WTC11 (cell line): ENCODE results near the gene IGF2BP3. TPM values are rescaled to one million over a fixed set of nuclear protein-coding genes. Genes with fewer than 3 reads are reported as not detected.

ENCODE experiments used
- ATAC-seq: fragments of 200-7000 bp; cut with Tn5 transposase; 2 replicates; pipeline ENCODE4 v1.10.0; 2021; ENCODE audit warnings: mild to moderate bottlenecking, moderate library complexity
- CTCF ChIA-PET: fragments of 300-600 bp; sonication (Branson Sonifier 250); formaldehyde crosslinking; loops from one replicate; lab custom pipeline; 2021; ENCODE audit warnings: antibody characterized with exemption; lab: Charles Lee
- POLR2A ChIA-PET: fragments of 350-600 bp; sonication (Branson Sonifier 250); formaldehyde crosslinking; loops from one replicate; lab custom pipeline; 2021; ENCODE audit warnings: antibody characterized with exemption; lab: Charles Lee
- DNase-seq: peaks from one replicate; pipeline ENCODE4 v3.0.0; 2021; ENCODE audit warnings: low spot score
- H3K27ac Mint-ChIP-seq: 2 replicates; pipeline ENCODE4 v1.8.0; 2021; ENCODE audit warnings: mixed read lengths
- H3K27me3 Mint-ChIP-seq: 2 replicates; pipeline ENCODE4 v1.8.0; 2021; ENCODE audit warnings: low read depth, mild to moderate bottlenecking, moderate library complexity, mixed read lengths
- H3K36me3 Mint-ChIP-seq: 2 replicates; pipeline ENCODE4 v1.8.0; 2021; ENCODE audit warnings: mixed read lengths
- H3K4me1 Mint-ChIP-seq: 2 replicates; pipeline ENCODE4 v1.8.0; 2022; ENCODE audit warnings: mixed read lengths
- H3K4me3 Mint-ChIP-seq: 2 replicates; pipeline ENCODE4 v1.8.0; 2021; ENCODE audit warnings: mild to moderate bottlenecking, moderate library complexity, mixed read lengths
- H3K9me3 Mint-ChIP-seq: 2 replicates; pipeline ENCODE4 v1.8.0; 2021; ENCODE audit warnings: mixed read lengths
- ATF1 ChIP-seq: sonication (generic); formaldehyde crosslinking; IDR thresholded peaks from 2 replicates; pipeline ENCODE4 v1.8.1; 2023; ENCODE audit warnings: mild to moderate bottlenecking, moderate library complexity, missing genetic modification reagents
- CBFB ChIP-seq: sonication (generic); formaldehyde crosslinking; IDR thresholded peaks from 2 replicates; pipeline ENCODE4 v1.8.1; 2022; ENCODE audit warnings: mild to moderate bottlenecking, low read depth, missing genetic modification reagents
- IRF2 ChIP-seq: sonication (generic); formaldehyde crosslinking; IDR thresholded peaks from 2 replicates; pipeline ENCODE4 v1.8.0; 2022; ENCODE audit warnings: low read depth, missing genetic modification reagents, borderline replicate concordance
- JAZF1 ChIP-seq: fragments of 250-450 bp; sonication (Bioruptor Pico); IDR thresholded peaks from 2 replicates; pipeline ENCODE4 v1.9.0; 2021; ENCODE audit warnings: moderate library complexity, mild to moderate bottlenecking, inconsistent platforms
- SMAD3 ChIP-seq: sonication (generic); formaldehyde crosslinking; IDR thresholded peaks from 2 replicates; pipeline ENCODE4 v1.8.0; 2022; ENCODE audit warnings: missing genetic modification reagents, mild to moderate bottlenecking, borderline replicate concordance
- TCF7 ChIP-seq: sonication (generic); formaldehyde crosslinking; IDR thresholded peaks from 2 replicates; pipeline ENCODE4 v1.8.0; 2022; ENCODE audit warnings: mild to moderate bottlenecking, low read depth, missing genetic modification reagents, moderate library complexity
- TEAD4 ChIP-seq: sonication (generic); formaldehyde crosslinking; IDR thresholded peaks from 2 replicates; pipeline ENCODE4 v1.8.0; 2022; ENCODE audit warnings: mild to moderate bottlenecking, missing genetic modification reagents
- ZBTB21 ChIP-seq: sonication (generic); formaldehyde crosslinking; IDR thresholded peaks from 2 replicates; pipeline ENCODE4 v1.8.1; 2023; ENCODE audit warnings: mild to moderate bottlenecking, missing genetic modification reagents, borderline replicate concordance
- ZNF219 ChIP-seq: sonication (generic); formaldehyde crosslinking; IDR thresholded peaks from 2 replicates; pipeline ENCODE4 v1.8.0; 2023; ENCODE audit warnings: missing genetic modification reagents, mild to moderate bottlenecking, borderline replicate concordance
- ZNF396 ChIP-seq: fragments of 250-450 bp; sonication (Bioruptor Pico); IDR thresholded peaks from 2 replicates; pipeline ENCODE4 v1.8.0; 2021; ENCODE audit warnings: mild to moderate bottlenecking, moderate library complexity, borderline replicate concordance
- ZNF416 ChIP-seq: fragments of 250-450 bp; sonication (Bioruptor Pico); IDR thresholded peaks from 2 replicates; pipeline ENCODE4 v1.9.0; 2021; ENCODE audit warnings: mild to moderate bottlenecking, inconsistent platforms
- total RNA-seq: library from RNA; stranded (reverse); gene quantifications from 3 replicates; pipeline ENCODE4 v1.2.3, GENCODE V29; 2021
- TF ChIP-seq, protein P1 (sequence below): sonication (generic); formaldehyde crosslinking; IDR thresholded peaks from 2 replicates; pipeline ENCODE4 v1.8.1; 2023; ENCODE audit warnings: mild to moderate bottlenecking, missing genetic modification reagents, borderline replicate concordance
- TF ChIP-seq, protein P2 (sequence below): sonication (generic); formaldehyde crosslinking; IDR thresholded peaks from 2 replicates; pipeline ENCODE4 v1.8.0; 2022; ENCODE audit warnings: mild to moderate bottlenecking, missing genetic modification reagents
- TF ChIP-seq, protein P3 (sequence below): fragments of 250-450 bp; sonication (Bioruptor Pico); IDR thresholded peaks from 2 replicates; pipeline ENCODE4 v2.1.2; 2022; ENCODE audit warnings: mild to moderate bottlenecking, moderate library complexity
- TF ChIP-seq, protein P4 (sequence below): sonication (generic); formaldehyde crosslinking; IDR thresholded peaks from 2 replicates; pipeline ENCODE4 v1.8.0; 2022; ENCODE audit warnings: mild to moderate bottlenecking, missing genetic modification reagents
- TF ChIP-seq, protein P5 (sequence below): sonication (generic); formaldehyde crosslinking; IDR thresholded peaks from 2 replicates; pipeline ENCODE4 v1.8.1; 2023; ENCODE audit warnings: mild to moderate bottlenecking, missing genetic modification reagents, moderate library complexity
- TF ChIP-seq, protein P6 (sequence below): sonication (generic); formaldehyde crosslinking; conservative IDR thresholded peaks from 2 replicates; pipeline ENCODE4 v1.8.1; 2023; ENCODE audit warnings: mild to moderate bottlenecking, low read depth, missing genetic modification reagents, moderate library complexity
- TF ChIP-seq, protein P7 (sequence below): sonication (generic); formaldehyde crosslinking; IDR thresholded peaks from 2 replicates; pipeline ENCODE4 v1.8.1; 2023; ENCODE audit warnings: mild to moderate bottlenecking, moderate library complexity, missing genetic modification reagents
- TF ChIP-seq, protein P8 (sequence below): sonication (generic); formaldehyde crosslinking; IDR thresholded peaks from 2 replicates; pipeline ENCODE4 v1.8.1; 2023; ENCODE audit warnings: mild to moderate bottlenecking, missing genetic modification reagents

Gene IGF2BP3
- total RNA-seq, 1 experiment from 2014 or later, result 129 TPM

DNA sequence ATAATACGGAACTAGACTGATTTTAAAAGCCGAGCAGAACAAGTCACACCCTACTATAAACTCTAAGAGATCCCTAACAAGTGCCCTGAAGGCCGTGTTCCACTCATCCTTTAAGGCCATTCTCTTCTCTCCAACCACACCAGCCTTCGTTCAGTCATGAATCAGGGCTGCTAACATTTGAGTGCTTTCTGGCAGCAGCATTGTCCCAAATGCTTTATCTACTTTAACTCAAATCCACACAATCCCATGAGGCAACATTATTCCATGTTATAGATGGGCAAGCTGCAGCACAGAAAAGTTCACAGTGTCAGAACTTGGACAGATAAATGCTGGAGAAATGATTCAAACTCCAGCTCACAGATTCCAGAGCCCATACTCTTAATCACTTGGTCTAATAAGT, 97.7 kb downstream of the IGF2BP3 start:
- H3K27me3 Mint-ChIP-seq, result no peaks in the 10 kb centered on the region
- ChIA-PET CTCF (interaction anchor here (1.5 kb wide), 1 partner anchor 100 kb away, joined by 3 read pairs; no protein-coding TSS in a partner anchor), POLR2A (no interaction called here)
- H3K9me3 Mint-ChIP-seq, result no peaks in the 10 kb centered on the region
- peaks cover 47% of the 10 kb centered on the region for H3K4me1 Mint-ChIP-seq
- TF ChIP-seq IRF2 (CRISPR knock-in tag) (no peak), CBFB (CRISPR knock-in tag) (no peak), ATF1 (CRISPR knock-in tag) (no peak), ZBTB21 (CRISPR knock-in tag) (no peak), ZNF396 (CRISPR knock-in tag) (no peak), JAZF1 (CRISPR knock-in tag) (no peak)
- TF ChIP-seq, protein P1, sequence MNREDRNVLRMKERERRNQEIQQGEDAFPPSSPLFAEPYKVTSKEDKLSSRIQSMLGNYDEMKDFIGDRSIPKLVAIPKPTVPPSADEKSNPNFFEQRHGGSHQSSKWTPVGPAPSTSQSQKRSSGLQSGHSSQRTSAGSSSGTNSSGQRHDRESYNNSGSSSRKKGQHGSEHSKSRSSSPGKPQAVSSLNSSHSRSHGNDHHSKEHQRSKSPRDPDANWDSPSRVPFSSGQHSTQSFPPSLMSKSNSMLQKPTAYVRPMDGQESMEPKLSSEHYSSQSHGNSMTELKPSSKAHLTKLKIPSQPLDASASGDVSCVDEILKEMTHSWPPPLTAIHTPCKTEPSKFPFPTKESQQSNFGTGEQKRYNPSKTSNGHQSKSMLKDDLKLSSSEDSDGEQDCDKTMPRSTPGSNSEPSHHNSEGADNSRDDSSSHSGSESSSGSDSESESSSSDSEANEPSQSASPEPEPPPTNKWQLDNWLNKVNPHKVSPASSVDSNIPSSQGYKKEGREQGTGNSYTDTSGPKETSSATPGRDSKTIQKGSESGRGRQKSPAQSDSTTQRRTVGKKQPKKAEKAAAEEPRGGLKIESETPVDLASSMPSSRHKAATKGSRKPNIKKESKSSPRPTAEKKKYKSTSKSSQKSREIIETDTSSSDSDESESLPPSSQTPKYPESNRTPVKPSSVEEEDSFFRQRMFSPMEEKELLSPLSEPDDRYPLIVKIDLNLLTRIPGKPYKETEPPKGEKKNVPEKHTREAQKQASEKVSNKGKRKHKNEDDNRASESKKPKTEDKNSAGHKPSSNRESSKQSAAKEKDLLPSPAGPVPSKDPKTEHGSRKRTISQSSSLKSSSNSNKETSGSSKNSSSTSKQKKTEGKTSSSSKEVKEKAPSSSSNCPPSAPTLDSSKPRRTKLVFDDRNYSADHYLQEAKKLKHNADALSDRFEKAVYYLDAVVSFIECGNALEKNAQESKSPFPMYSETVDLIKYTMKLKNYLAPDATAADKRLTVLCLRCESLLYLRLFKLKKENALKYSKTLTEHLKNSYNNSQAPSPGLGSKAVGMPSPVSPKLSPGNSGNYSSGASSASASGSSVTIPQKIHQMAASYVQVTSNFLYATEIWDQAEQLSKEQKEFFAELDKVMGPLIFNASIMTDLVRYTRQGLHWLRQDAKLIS (CRISPR knock-in tag), result no peak
- TF ChIP-seq, protein P2, sequence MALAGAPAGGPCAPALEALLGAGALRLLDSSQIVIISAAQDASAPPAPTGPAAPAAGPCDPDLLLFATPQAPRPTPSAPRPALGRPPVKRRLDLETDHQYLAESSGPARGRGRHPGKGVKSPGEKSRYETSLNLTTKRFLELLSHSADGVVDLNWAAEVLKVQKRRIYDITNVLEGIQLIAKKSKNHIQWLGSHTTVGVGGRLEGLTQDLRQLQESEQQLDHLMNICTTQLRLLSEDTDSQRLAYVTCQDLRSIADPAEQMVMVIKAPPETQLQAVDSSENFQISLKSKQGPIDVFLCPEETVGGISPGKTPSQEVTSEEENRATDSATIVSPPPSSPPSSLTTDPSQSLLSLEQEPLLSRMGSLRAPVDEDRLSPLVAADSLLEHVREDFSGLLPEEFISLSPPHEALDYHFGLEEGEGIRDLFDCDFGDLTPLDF (CRISPR knock-in tag), result no peak
- TF ChIP-seq, protein P3, sequence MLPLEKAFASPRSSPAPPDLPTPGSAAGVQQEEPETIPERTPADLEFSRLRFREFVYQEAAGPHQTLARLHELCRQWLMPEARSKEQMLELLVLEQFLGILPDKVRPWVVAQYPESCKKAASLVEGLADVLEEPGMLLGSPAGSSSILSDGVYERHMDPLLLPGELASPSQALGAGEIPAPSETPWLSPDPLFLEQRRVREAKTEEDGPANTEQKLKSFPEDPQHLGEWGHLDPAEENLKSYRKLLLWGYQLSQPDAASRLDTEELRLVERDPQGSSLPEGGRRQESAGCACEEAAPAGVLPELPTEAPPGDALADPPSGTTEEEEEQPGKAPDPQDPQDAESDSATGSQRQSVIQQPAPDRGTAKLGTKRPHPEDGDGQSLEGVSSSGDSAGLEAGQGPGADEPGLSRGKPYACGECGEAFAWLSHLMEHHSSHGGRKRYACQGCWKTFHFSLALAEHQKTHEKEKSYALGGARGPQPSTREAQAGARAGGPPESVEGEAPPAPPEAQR, result no peak
- TF ChIP-seq, protein P4, sequence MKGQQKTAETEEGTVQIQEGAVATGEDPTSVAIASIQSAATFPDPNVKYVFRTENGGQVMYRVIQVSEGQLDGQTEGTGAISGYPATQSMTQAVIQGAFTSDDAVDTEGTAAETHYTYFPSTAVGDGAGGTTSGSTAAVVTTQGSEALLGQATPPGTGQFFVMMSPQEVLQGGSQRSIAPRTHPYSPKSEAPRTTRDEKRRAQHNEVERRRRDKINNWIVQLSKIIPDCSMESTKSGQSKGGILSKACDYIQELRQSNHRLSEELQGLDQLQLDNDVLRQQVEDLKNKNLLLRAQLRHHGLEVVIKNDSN (CRISPR knock-in tag), result no peak
- no peak overlapping the region for H3K4me3 Mint-ChIP-seq
- no peak for ATAC-seq
- peak overlapping the region; percentile 9 for H3K27ac Mint-ChIP-seq
- H3K36me3 Mint-ChIP-seq, result peaks cover 4% of the 10 kb centered on the region
- no peak for DNase-seq

DNA sequence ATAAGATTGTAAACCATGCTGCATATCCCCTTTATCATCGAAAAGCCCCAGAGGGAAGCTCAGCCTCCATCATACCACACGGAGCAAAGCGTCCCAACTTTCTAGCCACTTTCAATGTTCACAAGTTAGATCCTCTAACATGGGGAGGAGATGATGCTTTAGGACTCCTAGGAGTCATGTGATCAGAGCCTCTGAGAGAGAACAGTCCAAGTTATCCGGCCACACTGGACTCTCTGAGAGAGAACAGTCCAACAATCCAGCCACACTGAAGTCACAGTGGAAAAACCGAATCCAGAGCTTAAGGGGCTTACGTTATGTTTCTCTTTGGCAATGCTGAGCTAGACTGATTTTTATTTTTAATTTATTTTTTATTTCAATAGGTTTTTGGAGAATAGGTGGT, 98.6 kb downstream of the IGF2BP3 start:
- H3K27me3 Mint-ChIP-seq, result no peaks in the 10 kb centered on the region
- H3K36me3 Mint-ChIP-seq, result peaks cover 4% of the 10 kb centered on the region
- ATAC-seq, result no peak
- POLR2A ChIA-PET, result interaction anchor here (0.6 kb wide), 1 partner anchor 120 kb away, joined by 4 read pairs; no protein-coding TSS in a partner anchor
- no peak overlapping the region for H3K27ac Mint-ChIP-seq
- H3K4me1 Mint-ChIP-seq, result peaks cover 44% of the 10 kb centered on the region
- no peak overlapping the region for H3K4me3 Mint-ChIP-seq
- H3K9me3 Mint-ChIP-seq, result no peaks in the 10 kb centered on the region
- no peak for DNase-seq
- CTCF ChIA-PET, result interaction anchor here (1.5 kb wide), 1 partner anchor 99 kb away, joined by 3 read pairs; no protein-coding TSS in a partner anchor
- TF ChIP-seq TCF7 (CRISPR knock-in tag) (no peak), ZNF416 (CRISPR knock-in tag) (no peak), ZNF396 (CRISPR knock-in tag) (no peak), SMAD3 (CRISPR knock-in tag) (no peak), ZNF219 (CRISPR knock-in tag) (no peak), TEAD4 (no peak)
- TF ChIP-seq, protein P5, sequence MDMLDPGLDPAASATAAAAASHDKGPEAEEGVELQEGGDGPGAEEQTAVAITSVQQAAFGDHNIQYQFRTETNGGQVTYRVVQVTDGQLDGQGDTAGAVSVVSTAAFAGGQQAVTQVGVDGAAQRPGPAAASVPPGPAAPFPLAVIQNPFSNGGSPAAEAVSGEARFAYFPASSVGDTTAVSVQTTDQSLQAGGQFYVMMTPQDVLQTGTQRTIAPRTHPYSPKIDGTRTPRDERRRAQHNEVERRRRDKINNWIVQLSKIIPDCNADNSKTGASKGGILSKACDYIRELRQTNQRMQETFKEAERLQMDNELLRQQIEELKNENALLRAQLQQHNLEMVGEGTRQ, result no peak
- TF ChIP-seq, protein P6, sequence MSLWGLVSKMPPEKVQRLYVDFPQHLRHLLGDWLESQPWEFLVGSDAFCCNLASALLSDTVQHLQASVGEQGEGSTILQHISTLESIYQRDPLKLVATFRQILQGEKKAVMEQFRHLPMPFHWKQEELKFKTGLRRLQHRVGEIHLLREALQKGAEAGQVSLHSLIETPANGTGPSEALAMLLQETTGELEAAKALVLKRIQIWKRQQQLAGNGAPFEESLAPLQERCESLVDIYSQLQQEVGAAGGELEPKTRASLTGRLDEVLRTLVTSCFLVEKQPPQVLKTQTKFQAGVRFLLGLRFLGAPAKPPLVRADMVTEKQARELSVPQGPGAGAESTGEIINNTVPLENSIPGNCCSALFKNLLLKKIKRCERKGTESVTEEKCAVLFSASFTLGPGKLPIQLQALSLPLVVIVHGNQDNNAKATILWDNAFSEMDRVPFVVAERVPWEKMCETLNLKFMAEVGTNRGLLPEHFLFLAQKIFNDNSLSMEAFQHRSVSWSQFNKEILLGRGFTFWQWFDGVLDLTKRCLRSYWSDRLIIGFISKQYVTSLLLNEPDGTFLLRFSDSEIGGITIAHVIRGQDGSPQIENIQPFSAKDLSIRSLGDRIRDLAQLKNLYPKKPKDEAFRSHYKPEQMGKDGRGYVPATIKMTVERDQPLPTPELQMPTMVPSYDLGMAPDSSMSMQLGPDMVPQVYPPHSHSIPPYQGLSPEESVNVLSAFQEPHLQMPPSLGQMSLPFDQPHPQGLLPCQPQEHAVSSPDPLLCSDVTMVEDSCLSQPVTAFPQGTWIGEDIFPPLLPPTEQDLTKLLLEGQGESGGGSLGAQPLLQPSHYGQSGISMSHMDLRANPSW (CRISPR knock-in tag), result no peak
- TF ChIP-seq, protein P7, sequence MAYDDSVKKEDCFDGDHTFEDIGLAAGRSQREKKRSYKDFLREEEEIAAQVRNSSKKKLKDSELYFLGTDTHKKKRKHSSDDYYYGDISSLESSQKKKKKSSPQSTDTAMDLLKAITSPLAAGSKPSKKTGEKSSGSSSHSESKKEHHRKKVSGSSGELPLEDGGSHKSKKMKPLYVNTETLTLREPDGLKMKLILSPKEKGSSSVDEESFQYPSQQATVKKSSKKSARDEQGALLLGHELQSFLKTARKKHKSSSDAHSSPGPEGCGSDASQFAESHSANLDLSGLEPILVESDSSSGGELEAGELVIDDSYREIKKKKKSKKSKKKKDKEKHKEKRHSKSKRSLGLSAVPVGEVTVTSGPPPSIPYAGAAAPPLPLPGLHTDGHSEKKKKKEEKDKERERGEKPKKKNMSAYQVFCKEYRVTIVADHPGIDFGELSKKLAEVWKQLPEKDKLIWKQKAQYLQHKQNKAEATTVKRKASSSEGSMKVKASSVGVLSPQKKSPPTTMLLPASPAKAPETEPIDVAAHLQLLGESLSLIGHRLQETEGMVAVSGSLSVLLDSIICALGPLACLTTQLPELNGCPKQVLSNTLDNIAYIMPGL (CRISPR knock-in tag), result no peak
- TF ChIP-seq, protein P8, sequence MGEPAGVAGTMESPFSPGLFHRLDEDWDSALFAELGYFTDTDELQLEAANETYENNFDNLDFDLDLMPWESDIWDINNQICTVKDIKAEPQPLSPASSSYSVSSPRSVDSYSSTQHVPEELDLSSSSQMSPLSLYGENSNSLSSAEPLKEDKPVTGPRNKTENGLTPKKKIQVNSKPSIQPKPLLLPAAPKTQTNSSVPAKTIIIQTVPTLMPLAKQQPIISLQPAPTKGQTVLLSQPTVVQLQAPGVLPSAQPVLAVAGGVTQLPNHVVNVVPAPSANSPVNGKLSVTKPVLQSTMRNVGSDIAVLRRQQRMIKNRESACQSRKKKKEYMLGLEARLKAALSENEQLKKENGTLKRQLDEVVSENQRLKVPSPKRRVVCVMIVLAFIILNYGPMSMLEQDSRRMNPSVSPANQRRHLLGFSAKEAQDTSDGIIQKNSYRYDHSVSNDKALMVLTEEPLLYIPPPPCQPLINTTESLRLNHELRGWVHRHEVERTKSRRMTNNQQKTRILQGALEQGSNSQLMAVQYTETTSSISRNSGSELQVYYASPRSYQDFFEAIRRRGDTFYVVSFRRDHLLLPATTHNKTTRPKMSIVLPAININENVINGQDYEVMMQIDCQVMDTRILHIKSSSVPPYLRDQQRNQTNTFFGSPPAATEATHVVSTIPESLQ (CRISPR knock-in tag), result no peak
